ENCODE results near the gene BACH2. TPM values are rescaled to one million over a fixed set of nuclear protein-coding genes. Genes with fewer than 3 reads are reported as not detected.

BACH2 gene
- total RNA-seq, 4 donors from 2014 or later = 4.2 to 9.8 (median 5.8) TPM

- DNase-seq (ENCODE audit: extremely low spot score) = no peak
- H3K9me3 ChIP-seq = no peaks in the 10 kb centered on the region
- H3K4me1 ChIP-seq = peaks cover 13 to 25% (median 23%) of the 10 kb centered on the region in 4 donors
- H3K27me3 ChIP-seq = no peaks in the 10 kb centered on the region
- H3K36me3 ChIP-seq = no peaks in the 10 kb centered on the region
- H3K4me3 ChIP-seq = no peak overlapping the region
- intact Hi-C loops (cut with DNase I) = no loop called here
- TF ChIP-seq POLR2A (IDR thresholded peaks at IDR 0.05; ENCODE audit: low read depth) = no peak
- TF ChIP-seq POLR2AphosphoS5 (IDR thresholded peaks at IDR 0.05) = no peak
- no peak for TF ChIP-seq CTCF (IDR thresholded peaks at IDR 0.05)
- TF ChIP-seq EP300 (IDR thresholded peaks at IDR 0.05) = no peak
- no peak overlapping the region for H3K27ac ChIP-seq (replicated peaks in 1 of 4)
Observed at GRCh38 chr6:89980353-89980752, 316.3 kb downstream of the BACH2 start.

GRCh38 chr6:89979481-89980119, 317.0 kb downstream of the BACH2 start:
- no peaks in the 10 kb centered on the region for H3K36me3 ChIP-seq
- no peaks in the 10 kb centered on the region for H3K9me3 ChIP-seq
- no peak overlapping the region for H3K27ac ChIP-seq (replicated peaks in 1 of 4)
- H3K4me3 ChIP-seq = no peak overlapping the region
- DNase-seq (ENCODE audit: extremely low spot score) = no peak
- 96% methylated on average over 6 of the region's 6 CpGs for WGBS
- intact Hi-C loops (cut with DNase I) = loop anchor here (10.0 kb wide), 1 partner anchor 105 kb away; no protein-coding TSS in a partner anchor
- peaks cover 8 to 19% (median 17%) of the 10 kb centered on the region in 4 donors for H3K4me1 ChIP-seq
- TF ChIP-seq POLR2A (IDR thresholded peaks at IDR 0.05; ENCODE audit: low read depth) = no peak
- no peak for TF ChIP-seq CTCF (IDR thresholded peaks at IDR 0.05)
- TF ChIP-seq EP300 (IDR thresholded peaks at IDR 0.05) = no peak
- TF ChIP-seq POLR2AphosphoS5 (IDR thresholded peaks at IDR 0.05) = no peak
- no peaks in the 10 kb centered on the region for H3K27me3 ChIP-seq

- Histone ChIP-seq H3K27me3 (no peaks in the 10 kb centered on the region), H3K27ac (replicated peaks in 1 of 4) (no peak overlapping the region), H3K9me3 (no peaks in the 10 kb centered on the region), H3K4me1 (peaks cover 8 to 19% (median 17%) of the 10 kb centered on the region in 4 donors), H3K36me3 (no peaks in the 10 kb centered on the region), H3K4me3 (no peak overlapping the region)
- WGBS = 83% methylated on average over 5 of the region's 5 CpGs
- intact Hi-C loops (cut with DNase I) = loop anchor here (10.0 kb wide), 1 partner anchor 106 kb away; no protein-coding TSS in a partner anchor
- TF ChIP-seq POLR2AphosphoS5 (IDR thresholded peaks at IDR 0.05) (no peak), CTCF (IDR thresholded peaks at IDR 0.05) (no peak), EP300 (IDR thresholded peaks at IDR 0.05) (no peak), POLR2A (IDR thresholded peaks at IDR 0.05; ENCODE audit: low read depth) (no peak)
- DNase-seq (ENCODE audit: extremely low spot score) = no peak
Observed at GRCh38 chr6:89978749-89979145, 317.9 kb downstream of the BACH2 start.

- peaks cover 8 to 19% (median 17%) of the 10 kb centered on the region in 4 donors for H3K4me1 ChIP-seq
- intact Hi-C loops (cut with DNase I) = loop anchor here (10.0 kb wide), 1 partner anchor 107 kb away; no protein-coding TSS in a partner anchor
- 31% methylated on average over 8 of the region's 8 CpGs for whole genome bisulfite sequencing
- TF ChIP-seq EP300 (IDR thresholded peaks at IDR 0.05) = no peak
- no peak for TF ChIP-seq POLR2A (IDR thresholded peaks at IDR 0.05; ENCODE audit: low read depth)
- TF ChIP-seq CTCF (IDR thresholded peaks at IDR 0.05) = no peak
- H3K9me3 ChIP-seq = no peaks in the 10 kb centered on the region
- H3K27me3 ChIP-seq = no peaks in the 10 kb centered on the region
- peak overlapping the region in 2 of 4 donors; percentile 12 to 32 for H3K27ac ChIP-seq (replicated peaks in 1 of 4)
- H3K4me3 ChIP-seq = no peak overlapping the region
- DNase-seq (ENCODE audit: extremely low spot score) = no peak
- no peaks in the 10 kb centered on the region for H3K36me3 ChIP-seq
Observed at GRCh38 chr6:89977808-89978748, 318.6 kb downstream of the BACH2 start.
